Myocyte (in vitro differentiated cells): ENCODE data around the gene SEPTIN12. TPM values are rescaled to one million over a fixed set of nuclear protein-coding genes. Genes with fewer than 3 reads are reported as not detected.
A peak's percentile ranks its signal among the peaks of the same experiment; 100 is the strongest.

Experiments used
- DNase-seq: peaks from one replicate; pipeline ENCODE4 v3.0.0-alpha.2; 2012; ENCODE audit warnings: low read depth
- total RNA-seq: library from RNA; depleted of rRNA; stranded (reverse); fragments of >200 nt; gene quantifications from 2 replicates; pipeline ENCODE4 v1.2.3, GENCODE V29; 2014

SEPTIN12 gene
- total RNA-seq, 1 donor from 2014 or later: not detected

DNA sequence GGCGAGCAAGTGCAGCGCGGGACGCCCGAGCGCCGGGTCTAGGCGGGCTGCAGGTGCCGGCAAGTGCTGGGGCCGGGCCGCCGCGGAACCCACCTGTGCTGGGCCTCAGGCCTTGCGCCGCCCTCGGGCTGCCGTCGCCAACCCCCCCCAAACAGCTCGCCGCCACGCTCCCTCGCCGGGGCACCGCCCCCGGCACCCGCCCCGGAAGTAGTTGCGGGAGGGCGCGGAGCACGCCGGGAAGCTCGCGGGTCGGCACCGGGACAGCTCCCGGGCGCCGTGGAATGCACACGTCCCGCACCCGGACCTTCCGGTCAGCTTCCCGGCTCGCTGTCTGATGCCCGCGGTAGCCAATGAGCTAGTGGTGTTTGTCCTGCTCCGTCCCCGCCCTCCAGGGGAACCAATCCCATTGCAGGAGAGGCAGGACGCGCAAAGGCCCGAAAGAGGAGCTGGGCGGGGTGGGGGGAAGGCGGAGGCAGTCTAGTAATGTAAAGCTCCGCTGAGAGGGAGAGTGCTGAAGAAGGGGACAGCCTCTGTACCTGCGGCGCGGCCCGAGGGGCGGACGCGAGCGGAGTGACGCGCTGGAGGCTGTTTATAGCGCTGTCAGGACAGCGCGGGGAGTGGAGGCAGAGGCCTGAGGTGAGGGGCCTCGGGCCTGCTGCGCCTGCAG lies 53.9 kb downstream of the SEPTIN12 start, which contains the start of the genes ANKS3 and DNAAF8:
ANKS3 (minus strand) TSS at position 209 of the 667 bp plus-strand sequence. CDS start 4,122 bp downstream, outside the sequence.
DNAAF8 (plus strand) TSS at position 475 of the 667 bp plus-strand sequence. CDS start 1,978 bp downstream, outside the sequence.
- peak; percentile 98 for DNase-seq

- no peak for DNase-seq
These were observed 54.4 kb downstream of the SEPTIN12 start for GRCh38 chr16:4733747-4734062.

DNA sequence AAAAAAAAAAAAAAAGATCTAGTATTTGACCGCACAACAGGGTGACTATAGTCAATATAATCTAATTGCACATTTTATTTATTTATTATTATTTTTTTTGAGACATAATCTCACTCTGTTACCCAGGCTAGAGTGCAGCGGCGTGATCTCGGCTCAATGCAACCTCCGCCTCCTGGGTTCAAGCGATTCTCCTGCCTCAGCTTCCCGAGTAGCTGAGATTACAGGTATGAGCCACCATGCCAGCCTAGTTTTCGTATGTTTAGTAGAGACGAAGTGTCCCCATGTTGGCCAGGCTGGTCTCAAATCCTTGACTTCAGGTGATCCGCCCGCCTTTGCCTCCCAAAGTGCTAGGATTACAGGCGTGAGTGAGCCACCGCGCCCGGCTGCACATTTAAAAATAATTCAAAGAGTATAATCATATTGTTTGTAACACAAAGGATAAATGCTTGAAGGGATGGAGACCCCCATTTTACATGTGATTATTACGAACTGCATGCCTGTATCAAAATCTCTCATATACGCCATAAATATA lies 54.9 kb downstream of the SEPTIN12 start:
- no peak for DNase-seq

GRCh38 chr16:4729876-4730275 lies 58.3 kb downstream of the SEPTIN12 start:
- no peak for DNase-seq

GRCh38 chr16:4728676-4729075 lies 59.5 kb downstream of the SEPTIN12 start:
- no peak for DNase-seq

Other genes with a start within 250 kb of the SEPTIN12 start
- gene CDIP1, start 249.6 kb downstream of the SEPTIN12 start, total RNA-seq: 30.6 and 38.4 TPM in 2 replicates
- gene C16orf96, start 232.0 kb downstream of the SEPTIN12 start, total RNA-seq: 0.11 and 0.16 TPM in 2 replicates
- 10.0 and 12.8 TPM in 2 replicates for gene UBALD1, start 173.5 kb downstream of the SEPTIN12 start, total RNA-seq
- 31.9 and 33.6 TPM in 2 replicates for gene MGRN1, start 163.5 kb downstream of the SEPTIN12 start, total RNA-seq
- gene NUDT16L1, start 94.8 kb downstream of the SEPTIN12 start, total RNA-seq: 81.4 and 102 TPM in 2 replicates
- gene ANKS3, start 54.1 kb downstream of the SEPTIN12 start, total RNA-seq: 16.8 and 18.0 TPM in 2 replicates
- 0.91 and 1.1 TPM in 2 replicates for gene DNAAF8, start 53.8 kb downstream of the SEPTIN12 start, total RNA-seq
- 10.9 and 16.1 TPM in 2 replicates for gene ZNF500, start 21.2 kb downstream of the SEPTIN12 start, total RNA-seq
- gene SMIM22, start 7.0 kb upstream of the SEPTIN12 start, total RNA-seq: not detected in 2 replicates
- gene ROGDI, start 14.3 kb upstream of the SEPTIN12 start, total RNA-seq: 21.1 and 46.6 TPM in 2 replicates
- gene GLYR1, start 58.9 kb upstream of the SEPTIN12 start, total RNA-seq: 39.7 and 56.3 TPM in 2 replicates
- 35.4 and 52.2 TPM in 2 replicates for gene UBN1, start 59.1 kb upstream of the SEPTIN12 start, total RNA-seq
- 5.9 and 25.4 TPM in 2 replicates for gene PPL, start 148.8 kb upstream of the SEPTIN12 start, total RNA-seq
- gene SEC14L5, start 170.0 kb upstream of the SEPTIN12 start, total RNA-seq: 0.16 and 0.68 TPM in 2 replicates
- 14.4 and 38.8 TPM in 2 replicates for gene NAGPA, start 245.6 kb upstream of the SEPTIN12 start, total RNA-seq